WTC11 (cell line): ENCODE results near the gene CTDSPL. TPM values are rescaled to one million over a fixed set of nuclear protein-coding genes. Genes with fewer than 3 reads are reported as not detected.

ENCODE experiments used
- ATAC-seq: fragments of 200-7000 bp; cut with Tn5 transposase; 2 replicates; pipeline ENCODE4 v1.10.0; 2021; ENCODE audit warnings: mild to moderate bottlenecking, moderate library complexity
- CTCF ChIA-PET: fragments of 300-600 bp; sonication (Branson Sonifier 250); formaldehyde crosslinking; loops from one replicate; lab custom pipeline; 2021; ENCODE audit warnings: antibody characterized with exemption; lab: Charles Lee
- POLR2A ChIA-PET: fragments of 350-600 bp; sonication (Branson Sonifier 250); formaldehyde crosslinking; loops from one replicate; lab custom pipeline; 2021; ENCODE audit warnings: antibody characterized with exemption; lab: Charles Lee
- DNase-seq: peaks from one replicate; pipeline ENCODE4 v3.0.0; 2021; ENCODE audit warnings: low spot score
- H3K27ac Mint-ChIP-seq: 2 replicates; pipeline ENCODE4 v1.8.0; 2021; ENCODE audit warnings: mixed read lengths
- H3K27me3 Mint-ChIP-seq: 2 replicates; pipeline ENCODE4 v1.8.0; 2021; ENCODE audit warnings: low read depth, mild to moderate bottlenecking, moderate library complexity, mixed read lengths
- H3K36me3 Mint-ChIP-seq: 2 replicates; pipeline ENCODE4 v1.8.0; 2021; ENCODE audit warnings: mixed read lengths
- H3K4me1 Mint-ChIP-seq: 2 replicates; pipeline ENCODE4 v1.8.0; 2022; ENCODE audit warnings: mixed read lengths
- H3K4me3 Mint-ChIP-seq: 2 replicates; pipeline ENCODE4 v1.8.0; 2021; ENCODE audit warnings: mild to moderate bottlenecking, moderate library complexity, mixed read lengths
- H3K9me3 Mint-ChIP-seq: 2 replicates; pipeline ENCODE4 v1.8.0; 2021; ENCODE audit warnings: mixed read lengths
- ETV6 ChIP-seq: sonication (generic); formaldehyde crosslinking; IDR thresholded peaks from 2 replicates; pipeline ENCODE4 v1.8.1; 2022; ENCODE audit warnings: mild to moderate bottlenecking, missing genetic modification reagents
- GRHL2 ChIP-seq: fragments of 250-450 bp; sonication (Bioruptor Pico); IDR thresholded peaks from 2 replicates; pipeline ENCODE4 v1.8.0; 2022; ENCODE audit warnings: mild to moderate bottlenecking, moderate library complexity; ENCODE audit not compliant: insufficient replicate concordance, severe bottlenecking
- MYBL2 ChIP-seq: sonication (generic); formaldehyde crosslinking; IDR thresholded peaks from 2 replicates; pipeline ENCODE4 v1.8.1; 2023; ENCODE audit warnings: mild to moderate bottlenecking, moderate library complexity, missing genetic modification reagents
- NFATC4 ChIP-seq: fragments of 250-450 bp; sonication (Bioruptor Pico); IDR thresholded peaks from 2 replicates; pipeline ENCODE4 v1.9.0; 2021; ENCODE audit warnings: mild to moderate bottlenecking
- NFE2L1 ChIP-seq: sonication (generic); formaldehyde crosslinking; IDR thresholded peaks from 2 replicates; pipeline ENCODE4 v1.8.1; 2023; ENCODE audit warnings: missing genetic modification reagents
- NR3C1 ChIP-seq: sonication (generic); formaldehyde crosslinking; conservative IDR thresholded peaks from 2 replicates; pipeline ENCODE4 v1.8.1; 2023; ENCODE audit warnings: low read depth, mild to moderate bottlenecking, missing genetic modification reagents
- RELA ChIP-seq: sonication (generic); formaldehyde crosslinking; IDR thresholded peaks from 2 replicates; pipeline ENCODE4 v1.8.1; 2022; ENCODE audit warnings: missing genetic modification reagents, mild to moderate bottlenecking, borderline replicate concordance
- SOX15 ChIP-seq: fragments of 250-450 bp; sonication (Bioruptor Pico); IDR thresholded peaks from 2 replicates; pipeline ENCODE4 v1.9.0; 2021; ENCODE audit warnings: mild to moderate bottlenecking
- TCF7 ChIP-seq: sonication (generic); formaldehyde crosslinking; IDR thresholded peaks from 2 replicates; pipeline ENCODE4 v1.8.0; 2022; ENCODE audit warnings: mild to moderate bottlenecking, low read depth, missing genetic modification reagents, moderate library complexity
- ZNF138 ChIP-seq: sonication (generic); formaldehyde crosslinking; conservative IDR thresholded peaks from 2 replicates; pipeline ENCODE4 v1.8.1; 2022; ENCODE audit warnings: mild to moderate bottlenecking, moderate library complexity, missing genetic modification reagents
- ZNF671 ChIP-seq: fragments of 250-450 bp; sonication (Bioruptor Pico); IDR thresholded peaks from 2 replicates; pipeline ENCODE4 v1.8.0; 2021; ENCODE audit warnings: mild to moderate bottlenecking
- total RNA-seq: library from RNA; stranded (reverse); gene quantifications from 3 replicates; pipeline ENCODE4 v1.2.3, GENCODE V29; 2021
- TF ChIP-seq, protein P1 (sequence below): sonication (generic); formaldehyde crosslinking; IDR thresholded peaks from 2 replicates; pipeline ENCODE4 v1.8.1; 2023; ENCODE audit warnings: mild to moderate bottlenecking, missing genetic modification reagents, moderate library complexity
- TF ChIP-seq, protein P2 (sequence below): fragments of 200-600 bp; IDR thresholded peaks from 2 replicates; pipeline ENCODE4 v1.8.0; 2022; ENCODE audit warnings: antibody characterized with exemption
- TF ChIP-seq, protein P3 (sequence below): fragments of 250-450 bp; sonication (Bioruptor Pico); IDR thresholded peaks from 2 replicates; pipeline ENCODE4 v1.8.0; 2021; ENCODE audit warnings: mild to moderate bottlenecking
- TF ChIP-seq, protein P4 (sequence below): sonication (generic); formaldehyde crosslinking; IDR thresholded peaks from 2 replicates; pipeline ENCODE4 v1.8.1; 2022; ENCODE audit warnings: low read depth, missing genetic modification reagents, borderline replicate concordance
- TF ChIP-seq, protein P5 (sequence below): sonication (generic); formaldehyde crosslinking; IDR thresholded peaks from 2 replicates; pipeline ENCODE4 v1.8.1; 2022; ENCODE audit warnings: mild to moderate bottlenecking, moderate library complexity, missing genetic modification reagents
- TF ChIP-seq, protein P6 (sequence below): fragments of 250-450 bp; sonication (Bioruptor Pico); IDR thresholded peaks from 2 replicates; pipeline ENCODE4 v1.9.0; 2021; ENCODE audit warnings: moderate library complexity, mild to moderate bottlenecking, inconsistent platforms, borderline replicate concordance
- TF ChIP-seq, protein P7 (sequence below): sonication (generic); formaldehyde crosslinking; IDR thresholded peaks from 2 replicates; pipeline ENCODE4 v1.8.0; 2023; ENCODE audit warnings: missing genetic modification reagents, mild to moderate bottlenecking, borderline replicate concordance
- TF ChIP-seq, protein P8 (sequence below): sonication (generic); formaldehyde crosslinking; IDR thresholded peaks from 2 replicates; pipeline ENCODE4 v1.8.0; 2022; ENCODE audit warnings: mild to moderate bottlenecking, missing genetic modification reagents

Gene CTDSPL
- total RNA-seq, 1 experiment from 2014 or later: 41.2 TPM

DNA sequence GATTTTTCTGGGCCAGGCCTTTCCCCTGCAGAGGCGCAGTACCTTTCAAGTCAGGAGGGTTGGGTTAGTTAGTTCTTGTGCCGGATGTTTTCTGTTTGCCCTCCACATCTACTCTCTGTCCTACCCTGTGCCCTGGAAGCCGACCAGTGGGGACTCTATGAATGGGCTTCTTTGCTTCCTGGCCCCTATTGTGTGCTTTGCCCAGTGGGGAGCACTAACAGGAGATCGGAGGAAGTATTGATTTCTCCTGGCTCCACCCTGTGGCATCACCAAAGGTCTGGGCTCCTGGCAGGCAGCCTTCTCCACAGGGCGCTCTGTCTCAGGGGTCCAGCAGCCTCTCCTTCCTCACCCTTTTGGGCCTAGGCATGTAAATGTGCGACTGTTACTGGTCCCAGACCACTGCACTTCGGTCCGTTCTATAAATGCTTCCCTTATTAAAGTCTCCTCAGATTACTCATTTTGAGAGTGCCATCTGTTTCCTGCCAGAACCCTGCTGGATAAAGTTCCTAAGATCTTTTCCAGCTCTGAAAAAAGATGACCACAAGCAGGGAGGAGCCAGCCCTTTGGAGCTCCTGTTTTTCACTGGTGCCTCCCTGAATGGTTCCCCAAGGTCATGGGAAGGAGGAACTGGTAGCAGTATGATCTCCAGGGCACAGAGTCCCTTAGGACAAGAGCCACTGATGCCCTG is 44.5 kb downstream of the CTDSPL start:
- POLR2A ChIA-PET: no interaction called here
- TF ChIP-seq, protein P1, sequence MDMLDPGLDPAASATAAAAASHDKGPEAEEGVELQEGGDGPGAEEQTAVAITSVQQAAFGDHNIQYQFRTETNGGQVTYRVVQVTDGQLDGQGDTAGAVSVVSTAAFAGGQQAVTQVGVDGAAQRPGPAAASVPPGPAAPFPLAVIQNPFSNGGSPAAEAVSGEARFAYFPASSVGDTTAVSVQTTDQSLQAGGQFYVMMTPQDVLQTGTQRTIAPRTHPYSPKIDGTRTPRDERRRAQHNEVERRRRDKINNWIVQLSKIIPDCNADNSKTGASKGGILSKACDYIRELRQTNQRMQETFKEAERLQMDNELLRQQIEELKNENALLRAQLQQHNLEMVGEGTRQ (CRISPR knock-in tag): no peak
- TF ChIP-seq NFE2L1: no peak
- no peak for TF ChIP-seq ZNF671 (CRISPR knock-in tag)
- TF ChIP-seq, protein P2, sequence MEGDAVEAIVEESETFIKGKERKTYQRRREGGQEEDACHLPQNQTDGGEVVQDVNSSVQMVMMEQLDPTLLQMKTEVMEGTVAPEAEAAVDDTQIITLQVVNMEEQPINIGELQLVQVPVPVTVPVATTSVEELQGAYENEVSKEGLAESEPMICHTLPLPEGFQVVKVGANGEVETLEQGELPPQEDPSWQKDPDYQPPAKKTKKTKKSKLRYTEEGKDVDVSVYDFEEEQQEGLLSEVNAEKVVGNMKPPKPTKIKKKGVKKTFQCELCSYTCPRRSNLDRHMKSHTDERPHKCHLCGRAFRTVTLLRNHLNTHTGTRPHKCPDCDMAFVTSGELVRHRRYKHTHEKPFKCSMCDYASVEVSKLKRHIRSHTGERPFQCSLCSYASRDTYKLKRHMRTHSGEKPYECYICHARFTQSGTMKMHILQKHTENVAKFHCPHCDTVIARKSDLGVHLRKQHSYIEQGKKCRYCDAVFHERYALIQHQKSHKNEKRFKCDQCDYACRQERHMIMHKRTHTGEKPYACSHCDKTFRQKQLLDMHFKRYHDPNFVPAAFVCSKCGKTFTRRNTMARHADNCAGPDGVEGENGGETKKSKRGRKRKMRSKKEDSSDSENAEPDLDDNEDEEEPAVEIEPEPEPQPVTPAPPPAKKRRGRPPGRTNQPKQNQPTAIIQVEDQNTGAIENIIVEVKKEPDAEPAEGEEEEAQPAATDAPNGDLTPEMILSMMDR: no peak
- TF ChIP-seq NR3C1 (CRISPR knock-in tag): no peak
- no peak for TF ChIP-seq RELA
- no peak for TF ChIP-seq GRHL2 (CRISPR knock-in tag)
- no peak for TF ChIP-seq SOX15 (CRISPR knock-in tag)
- TF ChIP-seq, protein P3, sequence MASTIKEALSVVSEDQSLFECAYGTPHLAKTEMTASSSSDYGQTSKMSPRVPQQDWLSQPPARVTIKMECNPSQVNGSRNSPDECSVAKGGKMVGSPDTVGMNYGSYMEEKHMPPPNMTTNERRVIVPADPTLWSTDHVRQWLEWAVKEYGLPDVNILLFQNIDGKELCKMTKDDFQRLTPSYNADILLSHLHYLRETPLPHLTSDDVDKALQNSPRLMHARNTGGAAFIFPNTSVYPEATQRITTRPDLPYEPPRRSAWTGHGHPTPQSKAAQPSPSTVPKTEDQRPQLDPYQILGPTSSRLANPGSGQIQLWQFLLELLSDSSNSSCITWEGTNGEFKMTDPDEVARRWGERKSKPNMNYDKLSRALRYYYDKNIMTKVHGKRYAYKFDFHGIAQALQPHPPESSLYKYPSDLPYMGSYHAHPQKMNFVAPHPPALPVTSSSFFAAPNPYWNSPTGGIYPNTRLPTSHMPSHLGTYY (CRISPR knock-in tag): no peak
- TF ChIP-seq, protein P4, sequence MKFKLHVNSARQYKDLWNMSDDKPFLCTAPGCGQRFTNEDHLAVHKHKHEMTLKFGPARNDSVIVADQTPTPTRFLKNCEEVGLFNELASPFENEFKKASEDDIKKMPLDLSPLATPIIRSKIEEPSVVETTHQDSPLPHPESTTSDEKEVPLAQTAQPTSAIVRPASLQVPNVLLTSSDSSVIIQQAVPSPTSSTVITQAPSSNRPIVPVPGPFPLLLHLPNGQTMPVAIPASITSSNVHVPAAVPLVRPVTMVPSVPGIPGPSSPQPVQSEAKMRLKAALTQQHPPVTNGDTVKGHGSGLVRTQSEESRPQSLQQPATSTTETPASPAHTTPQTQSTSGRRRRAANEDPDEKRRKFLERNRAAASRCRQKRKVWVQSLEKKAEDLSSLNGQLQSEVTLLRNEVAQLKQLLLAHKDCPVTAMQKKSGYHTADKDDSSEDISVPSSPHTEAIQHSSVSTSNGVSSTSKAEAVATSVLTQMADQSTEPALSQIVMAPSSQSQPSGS (CRISPR knock-in tag): no peak
- TF ChIP-seq NFATC4 (CRISPR knock-in tag): no peak
- no peak for TF ChIP-seq MYBL2
- TF ChIP-seq, protein P5, sequence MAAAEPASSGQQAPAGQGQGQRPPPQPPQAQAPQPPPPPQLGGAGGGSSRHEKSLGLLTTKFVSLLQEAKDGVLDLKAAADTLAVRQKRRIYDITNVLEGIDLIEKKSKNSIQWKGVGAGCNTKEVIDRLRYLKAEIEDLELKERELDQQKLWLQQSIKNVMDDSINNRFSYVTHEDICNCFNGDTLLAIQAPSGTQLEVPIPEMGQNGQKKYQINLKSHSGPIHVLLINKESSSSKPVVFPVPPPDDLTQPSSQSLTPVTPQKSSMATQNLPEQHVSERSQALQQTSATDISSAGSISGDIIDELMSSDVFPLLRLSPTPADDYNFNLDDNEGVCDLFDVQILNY: no peak
- no peak for TF ChIP-seq TCF7 (CRISPR knock-in tag)
- TF ChIP-seq ZNF138 (CRISPR knock-in tag): no peak
- TF ChIP-seq, protein P6, sequence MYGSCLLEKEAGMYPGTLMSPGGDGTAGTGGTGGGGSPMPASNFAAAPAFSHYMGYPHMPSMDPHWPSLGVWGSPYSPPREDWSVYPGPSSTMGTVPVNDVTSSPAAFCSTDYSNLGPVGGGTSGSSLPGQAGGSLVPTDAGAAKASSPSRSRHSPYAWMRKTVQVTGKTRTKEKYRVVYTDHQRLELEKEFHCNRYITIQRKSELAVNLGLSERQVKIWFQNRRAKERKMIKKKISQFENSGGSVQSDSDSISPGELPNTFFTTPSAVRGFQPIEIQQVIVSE: no peak
- TF ChIP-seq ETV6: no peak
- TF ChIP-seq, protein P7, sequence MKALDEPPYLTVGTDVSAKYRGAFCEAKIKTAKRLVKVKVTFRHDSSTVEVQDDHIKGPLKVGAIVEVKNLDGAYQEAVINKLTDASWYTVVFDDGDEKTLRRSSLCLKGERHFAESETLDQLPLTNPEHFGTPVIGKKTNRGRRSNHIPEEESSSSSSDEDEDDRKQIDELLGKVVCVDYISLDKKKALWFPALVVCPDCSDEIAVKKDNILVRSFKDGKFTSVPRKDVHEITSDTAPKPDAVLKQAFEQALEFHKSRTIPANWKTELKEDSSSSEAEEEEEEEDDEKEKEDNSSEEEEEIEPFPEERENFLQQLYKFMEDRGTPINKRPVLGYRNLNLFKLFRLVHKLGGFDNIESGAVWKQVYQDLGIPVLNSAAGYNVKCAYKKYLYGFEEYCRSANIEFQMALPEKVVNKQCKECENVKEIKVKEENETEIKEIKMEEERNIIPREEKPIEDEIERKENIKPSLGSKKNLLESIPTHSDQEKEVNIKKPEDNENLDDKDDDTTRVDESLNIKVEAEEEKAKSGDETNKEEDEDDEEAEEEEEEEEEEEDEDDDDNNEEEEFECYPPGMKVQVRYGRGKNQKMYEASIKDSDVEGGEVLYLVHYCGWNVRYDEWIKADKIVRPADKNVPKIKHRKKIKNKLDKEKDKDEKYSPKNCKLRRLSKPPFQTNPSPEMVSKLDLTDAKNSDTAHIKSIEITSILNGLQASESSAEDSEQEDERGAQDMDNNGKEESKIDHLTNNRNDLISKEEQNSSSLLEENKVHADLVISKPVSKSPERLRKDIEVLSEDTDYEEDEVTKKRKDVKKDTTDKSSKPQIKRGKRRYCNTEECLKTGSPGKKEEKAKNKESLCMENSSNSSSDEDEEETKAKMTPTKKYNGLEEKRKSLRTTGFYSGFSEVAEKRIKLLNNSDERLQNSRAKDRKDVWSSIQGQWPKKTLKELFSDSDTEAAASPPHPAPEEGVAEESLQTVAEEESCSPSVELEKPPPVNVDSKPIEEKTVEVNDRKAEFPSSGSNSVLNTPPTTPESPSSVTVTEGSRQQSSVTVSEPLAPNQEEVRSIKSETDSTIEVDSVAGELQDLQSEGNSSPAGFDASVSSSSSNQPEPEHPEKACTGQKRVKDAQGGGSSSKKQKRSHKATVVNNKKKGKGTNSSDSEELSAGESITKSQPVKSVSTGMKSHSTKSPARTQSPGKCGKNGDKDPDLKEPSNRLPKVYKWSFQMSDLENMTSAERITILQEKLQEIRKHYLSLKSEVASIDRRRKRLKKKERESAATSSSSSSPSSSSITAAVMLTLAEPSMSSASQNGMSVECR (CRISPR knock-in tag): no peak
- TF ChIP-seq, protein P8, sequence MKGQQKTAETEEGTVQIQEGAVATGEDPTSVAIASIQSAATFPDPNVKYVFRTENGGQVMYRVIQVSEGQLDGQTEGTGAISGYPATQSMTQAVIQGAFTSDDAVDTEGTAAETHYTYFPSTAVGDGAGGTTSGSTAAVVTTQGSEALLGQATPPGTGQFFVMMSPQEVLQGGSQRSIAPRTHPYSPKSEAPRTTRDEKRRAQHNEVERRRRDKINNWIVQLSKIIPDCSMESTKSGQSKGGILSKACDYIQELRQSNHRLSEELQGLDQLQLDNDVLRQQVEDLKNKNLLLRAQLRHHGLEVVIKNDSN: no peak
- H3K4me3 Mint-ChIP-seq: no peak overlapping the region
- no peaks in the 10 kb centered on the region for H3K9me3 Mint-ChIP-seq
- peaks cover 33% of the 10 kb centered on the region for H3K4me1 Mint-ChIP-seq
- H3K27ac Mint-ChIP-seq: peak overlapping the region; percentile 19; the same call in 1 of the 2 replicates
- no peaks in the 10 kb centered on the region for H3K36me3 Mint-ChIP-seq
- ATAC-seq: peak; percentile 55
- DNase-seq: no peak
- H3K27me3 Mint-ChIP-seq: no peaks in the 10 kb centered on the region
- CTCF ChIA-PET: interaction anchor here (2.6 to 2.7 kb wide), 2 partner anchors 62 to 68 kb away, joined by 8 to 12 read pairs; no protein-coding TSS in a partner anchor
